ENCODE data around the gene DKK3. TPM values are rescaled to one million over a fixed set of nuclear protein-coding genes. Genes with fewer than 3 reads are reported as not detected.

Gene DKK3
- total RNA-seq, 1 donor from 2014 or later = 36.3 TPM

DNA sequence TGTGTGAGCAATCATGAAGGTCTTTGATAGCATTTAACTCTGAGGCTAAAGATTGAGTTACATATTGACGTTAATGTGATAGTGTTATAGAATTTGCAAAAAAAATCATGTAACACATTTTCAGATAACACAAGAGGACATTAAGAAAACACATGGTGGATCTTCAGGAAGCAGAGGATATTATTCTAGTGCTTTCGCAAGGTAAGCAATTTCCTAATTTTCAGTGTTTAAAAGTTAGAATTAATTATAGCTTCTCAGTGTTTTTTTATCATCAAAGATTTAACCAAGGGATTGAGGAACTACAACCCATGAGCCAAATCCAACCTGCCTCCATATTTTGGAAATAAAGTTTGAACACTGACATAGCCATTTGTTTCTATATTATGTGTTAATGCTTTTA lies 78.5 kb downstream of the DKK3 start:
- DNase-seq (ENCODE audit: extremely low spot score, unreplicated experiment) = no peak
- H3K27ac Mint-ChIP-seq = no peak overlapping the region
- H3K4me1 Mint-ChIP-seq (ENCODE audit: unreplicated experiment) = no peaks in the 10 kb centered on the region
- TF ChIP-seq, protein P1, sequence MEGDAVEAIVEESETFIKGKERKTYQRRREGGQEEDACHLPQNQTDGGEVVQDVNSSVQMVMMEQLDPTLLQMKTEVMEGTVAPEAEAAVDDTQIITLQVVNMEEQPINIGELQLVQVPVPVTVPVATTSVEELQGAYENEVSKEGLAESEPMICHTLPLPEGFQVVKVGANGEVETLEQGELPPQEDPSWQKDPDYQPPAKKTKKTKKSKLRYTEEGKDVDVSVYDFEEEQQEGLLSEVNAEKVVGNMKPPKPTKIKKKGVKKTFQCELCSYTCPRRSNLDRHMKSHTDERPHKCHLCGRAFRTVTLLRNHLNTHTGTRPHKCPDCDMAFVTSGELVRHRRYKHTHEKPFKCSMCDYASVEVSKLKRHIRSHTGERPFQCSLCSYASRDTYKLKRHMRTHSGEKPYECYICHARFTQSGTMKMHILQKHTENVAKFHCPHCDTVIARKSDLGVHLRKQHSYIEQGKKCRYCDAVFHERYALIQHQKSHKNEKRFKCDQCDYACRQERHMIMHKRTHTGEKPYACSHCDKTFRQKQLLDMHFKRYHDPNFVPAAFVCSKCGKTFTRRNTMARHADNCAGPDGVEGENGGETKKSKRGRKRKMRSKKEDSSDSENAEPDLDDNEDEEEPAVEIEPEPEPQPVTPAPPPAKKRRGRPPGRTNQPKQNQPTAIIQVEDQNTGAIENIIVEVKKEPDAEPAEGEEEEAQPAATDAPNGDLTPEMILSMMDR (conservative IDR thresholded peaks at IDR 0.05) = no peak
- no peak overlapping the region for H3K4me3 Mint-ChIP-seq
- H3K36me3 Mint-ChIP-seq = peaks cover 58% of the 10 kb centered on the region
- no peaks in the 10 kb centered on the region for H3K9me3 Mint-ChIP-seq
- no peaks in the 10 kb centered on the region for H3K27me3 Mint-ChIP-seq

DNA sequence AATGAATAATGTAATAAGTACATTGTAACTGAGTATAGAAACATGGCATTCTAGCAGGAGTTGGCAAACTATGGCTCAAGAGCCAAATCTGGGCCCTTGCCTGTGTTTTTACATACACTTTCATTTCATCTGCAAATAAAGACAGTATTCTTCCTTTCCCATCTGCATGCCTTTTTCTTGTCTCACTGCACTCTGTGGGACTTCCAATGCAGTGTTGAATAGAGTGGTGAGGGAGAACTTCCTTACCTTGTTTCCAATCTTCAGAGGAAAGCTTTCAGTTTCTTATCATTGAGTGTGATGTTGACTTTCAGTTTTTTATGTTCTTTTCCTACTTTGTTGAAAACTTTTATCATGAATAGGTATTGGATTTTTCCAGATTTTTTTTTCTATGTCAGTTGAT lies 84.6 kb downstream of the DKK3 start:
- Mint-ChIP-seq H3K27me3 (no peaks in the 10 kb centered on the region), H3K27ac (no peak overlapping the region), H3K4me3 (no peak overlapping the region), H3K4me1 (ENCODE audit: unreplicated experiment) (no peaks in the 10 kb centered on the region), H3K9me3 (no peaks in the 10 kb centered on the region), H3K36me3 (peaks cover 43% of the 10 kb centered on the region)
- no peak for DNase-seq (ENCODE audit: extremely low spot score, unreplicated experiment)
- TF ChIP-seq, protein P1 (conservative IDR thresholded peaks at IDR 0.05) = no peak

GRCh38 chr11:11916981-11917399 lies 91.4 kb downstream of the DKK3 start:
- H3K36me3 Mint-ChIP-seq = peaks cover 13% of the 10 kb centered on the region
- no peaks in the 10 kb centered on the region for H3K9me3 Mint-ChIP-seq
- no peaks in the 10 kb centered on the region for H3K27me3 Mint-ChIP-seq
- TF ChIP-seq, protein P1 (conservative IDR thresholded peaks at IDR 0.05) = no peak
- no peaks in the 10 kb centered on the region for H3K4me1 Mint-ChIP-seq (ENCODE audit: unreplicated experiment)
- no peak for DNase-seq (ENCODE audit: extremely low spot score, unreplicated experiment)
- no peak overlapping the region for H3K4me3 Mint-ChIP-seq
- no peak overlapping the region for H3K27ac Mint-ChIP-seq

- TF ChIP-seq, protein P1 (conservative IDR thresholded peaks at IDR 0.05) = no peak
- DNase-seq (ENCODE audit: extremely low spot score, unreplicated experiment) = no peak
- H3K9me3 Mint-ChIP-seq = no peaks in the 10 kb centered on the region
- H3K4me1 Mint-ChIP-seq (ENCODE audit: unreplicated experiment) = no peaks in the 10 kb centered on the region
- no peaks in the 10 kb centered on the region for H3K27me3 Mint-ChIP-seq
- H3K4me3 Mint-ChIP-seq = no peak overlapping the region
- peaks cover 22% of the 10 kb centered on the region for H3K36me3 Mint-ChIP-seq
- H3K27ac Mint-ChIP-seq = no peak overlapping the region
Observed at GRCh38 chr11:11915625-11916024, 92.8 kb downstream of the DKK3 start.

DNA sequence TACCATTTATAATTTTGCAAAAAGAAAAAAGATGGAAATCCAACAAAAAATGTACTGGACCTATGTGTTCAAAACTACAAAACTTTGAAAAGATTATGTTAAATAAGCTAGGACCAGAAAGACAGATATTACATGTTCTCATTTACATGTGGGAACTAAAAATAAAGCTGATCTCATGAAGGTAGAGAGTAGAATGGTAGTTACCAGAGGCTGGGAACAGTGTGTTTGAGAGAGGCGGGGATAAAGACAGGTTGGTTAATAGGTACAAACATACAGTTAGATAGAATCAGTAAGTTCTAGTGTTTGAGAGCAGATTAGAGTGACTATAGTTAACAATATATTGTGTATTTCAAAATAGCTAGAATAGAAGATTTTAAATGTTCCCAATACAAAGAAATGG lies 95.0 kb downstream of the DKK3 start:
- Mint-ChIP-seq H3K27ac (no peak overlapping the region), H3K9me3 (no peaks in the 10 kb centered on the region), H3K36me3 (peaks cover 19% of the 10 kb centered on the region), H3K4me3 (no peak overlapping the region), H3K27me3 (no peaks in the 10 kb centered on the region), H3K4me1 (ENCODE audit: unreplicated experiment) (no peaks in the 10 kb centered on the region)
- TF ChIP-seq, protein P1 (conservative IDR thresholded peaks at IDR 0.05) = no peak
- no peak for DNase-seq (ENCODE audit: extremely low spot score, unreplicated experiment)

Other genes starting within 250 kb of the DKK3 start
- 46.3 and 54.4 TPM in 2 replicates for gene USP47, start 166.7 kb downstream of the DKK3 start, total RNA-seq (ENCODE audit: low replicate concordance)
- gene MICAL2, start 102.0 kb upstream of the DKK3 start, total RNA-seq (ENCODE audit: low replicate concordance) = 35.7 and 38.0 TPM in 2 replicates

Measured in type B pancreatic cell (in vitro differentiated cells).